Myocyte (in vitro differentiated cells): Measurements from ENCODE around the gene PATJ. TPM values are rescaled to one million over a fixed set of nuclear protein-coding genes. Genes with fewer than 3 reads are reported as not detected.

ENCODE experiments used
- DNase-seq: peaks from one replicate; pipeline ENCODE4 v3.0.0-alpha.2; 2012; ENCODE audit warnings: low read depth
- total RNA-seq: library from RNA; depleted of rRNA; stranded (reverse); fragments of >200 nt; gene quantifications from 2 replicates; pipeline ENCODE4 v1.2.3, GENCODE V29; 2014

Gene PATJ
- total RNA-seq, 1 donor from 2014 or later = 1.7 TPM

GRCh38 chr1:62043154-62043553 is 300.9 kb downstream of the PATJ start:
- no peak for DNase-seq

GRCh38 chr1:62045574-62045973 is 303.3 kb downstream of the PATJ start:
- DNase-seq = peak; percentile 79

GRCh38 chr1:62046927-62047326 is 304.6 kb downstream of the PATJ start:
- DNase-seq = no peak

- no peak for DNase-seq
These were observed 307.9 kb downstream of the PATJ start for GRCh38 chr1:62050165-62050564.

GRCh38 chr1:62052946-62053345 is 310.7 kb downstream of the PATJ start:
- no peak for DNase-seq

GRCh38 chr1:62054188-62054587 is 311.9 kb downstream of the PATJ start:
- peak; percentile 3 for DNase-seq

GRCh38 chr1:62057230-62057629 is 314.9 kb downstream of the PATJ start:
- no peak for DNase-seq

GRCh38 chr1:62057641-62058290 is 315.5 kb downstream of the PATJ start:
- no peak for DNase-seq

GRCh38 chr1:62058956-62059355 is 316.7 kb downstream of the PATJ start:
- no peak for DNase-seq

GRCh38 chr1:62062087-62062486 is 319.8 kb downstream of the PATJ start:
- no peak for DNase-seq

GRCh38 chr1:62064829-62065407 is 322.6 kb downstream of the PATJ start:
- DNase-seq = no peak

GRCh38 chr1:62066713-62067112 is 324.4 kb downstream of the PATJ start:
- no peak for DNase-seq

- peak; percentile 19 for DNase-seq
These were observed 326.1 kb downstream of the PATJ start for GRCh38 chr1:62068416-62068843.

- DNase-seq = peak; percentile 63
These were observed 326.7 kb downstream of the PATJ start for GRCh38 chr1:62068978-62069377.

- peak; percentile 11 for DNase-seq
These were observed 328.2 kb downstream of the PATJ start for GRCh38 chr1:62070384-62071011.

- DNase-seq = no peak
These were observed 329.4 kb downstream of the PATJ start for GRCh38 chr1:62071695-62072094.

GRCh38 chr1:62076286-62076685 is 334.0 kb downstream of the PATJ start:
- peak; percentile 34 for DNase-seq

- DNase-seq = no peak
These were observed 335.5 kb downstream of the PATJ start for GRCh38 chr1:62077821-62078220.

GRCh38 chr1:62082456-62083363 is 340.4 kb downstream of the PATJ start:
- peak; percentile 52 for DNase-seq

- DNase-seq = peak; percentile 12
These were observed 342.1 kb downstream of the PATJ start for GRCh38 chr1:62084310-62084890.

- DNase-seq = no peak
These were observed 346.2 kb downstream of the PATJ start for GRCh38 chr1:62088439-62088838.
